Measurements from ENCODE around the gene PRIMA1.

- TF ChIP-seq, protein P1, sequence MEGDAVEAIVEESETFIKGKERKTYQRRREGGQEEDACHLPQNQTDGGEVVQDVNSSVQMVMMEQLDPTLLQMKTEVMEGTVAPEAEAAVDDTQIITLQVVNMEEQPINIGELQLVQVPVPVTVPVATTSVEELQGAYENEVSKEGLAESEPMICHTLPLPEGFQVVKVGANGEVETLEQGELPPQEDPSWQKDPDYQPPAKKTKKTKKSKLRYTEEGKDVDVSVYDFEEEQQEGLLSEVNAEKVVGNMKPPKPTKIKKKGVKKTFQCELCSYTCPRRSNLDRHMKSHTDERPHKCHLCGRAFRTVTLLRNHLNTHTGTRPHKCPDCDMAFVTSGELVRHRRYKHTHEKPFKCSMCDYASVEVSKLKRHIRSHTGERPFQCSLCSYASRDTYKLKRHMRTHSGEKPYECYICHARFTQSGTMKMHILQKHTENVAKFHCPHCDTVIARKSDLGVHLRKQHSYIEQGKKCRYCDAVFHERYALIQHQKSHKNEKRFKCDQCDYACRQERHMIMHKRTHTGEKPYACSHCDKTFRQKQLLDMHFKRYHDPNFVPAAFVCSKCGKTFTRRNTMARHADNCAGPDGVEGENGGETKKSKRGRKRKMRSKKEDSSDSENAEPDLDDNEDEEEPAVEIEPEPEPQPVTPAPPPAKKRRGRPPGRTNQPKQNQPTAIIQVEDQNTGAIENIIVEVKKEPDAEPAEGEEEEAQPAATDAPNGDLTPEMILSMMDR (IDR thresholded peaks at IDR 0.05): no peak
- TF ChIP-seq POLR2A (IDR thresholded peaks at IDR 0.05): no peak
These were observed at the start of gene PRIMA1 for GRCh38 chr14:93788293-93788542.

Data from thyroid gland (tissue), 4 donors.